ENCODE data around the gene TSG101.

Gene TSG101

DNA sequence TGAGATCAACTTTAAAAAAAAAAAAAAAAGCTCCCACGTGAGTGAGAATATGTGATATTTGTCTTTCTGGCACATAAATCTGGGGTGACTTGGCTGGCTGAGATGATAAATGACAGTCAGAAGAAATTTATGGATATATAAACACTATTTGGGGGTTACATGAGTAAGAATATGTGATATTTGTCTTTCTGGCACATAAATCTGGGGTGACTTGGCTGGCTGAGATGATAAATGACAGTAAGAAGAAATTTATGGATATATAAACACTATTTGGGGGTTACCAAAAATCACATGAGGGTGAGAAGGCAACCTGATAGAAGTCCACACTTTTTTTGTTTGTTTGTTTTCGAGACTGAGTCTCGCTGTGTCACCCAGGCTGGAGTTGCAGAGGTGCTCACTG is 6.6 kb upstream of the TSG101 start:
- Histone ChIP-seq H3K36me3 (ENCODE audit: insufficient read depth, low read length) (peaks cover 11% of the 10 kb centered on the region; the same call in 1 of the 2 replicates), H3K4me1 (ENCODE audit: insufficient read depth, low read length) (no peaks in the 10 kb centered on the region), H3K27ac (ENCODE audit: low read depth, low read length) (no peak overlapping the region), H3K27me3 (ENCODE audit: insufficient read depth, low read length) (no peaks in the 10 kb centered on the region), H3K9me3 (ENCODE audit: insufficient read depth, low read depth, low read length) (no peaks in the 10 kb centered on the region), H3K9ac (ENCODE audit: low read depth, low read length) (no peak overlapping the region), H3K4me3 (ENCODE audit: low read length) (no peak overlapping the region)
- 92% methylated on average over 3 of the region's 3 CpGs for WGBS

DNA sequence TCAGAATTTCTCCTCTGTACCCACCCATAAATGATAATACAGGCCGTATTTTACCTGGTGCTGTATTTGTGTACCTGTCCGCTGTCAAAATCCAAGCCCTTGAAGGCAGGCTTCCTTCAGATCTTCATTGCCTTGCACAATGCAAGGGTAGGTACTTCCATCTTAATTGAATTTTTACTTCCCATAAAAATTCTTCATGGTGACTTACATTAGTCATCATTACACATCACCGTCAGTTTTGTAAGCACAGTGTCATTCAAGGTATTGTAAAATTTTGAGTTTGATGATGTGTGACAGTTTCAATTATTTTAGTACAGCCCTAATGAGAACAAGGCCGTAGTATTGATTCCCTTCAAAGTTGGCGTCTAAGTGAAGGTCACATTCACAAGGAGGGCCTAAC is 770 bp upstream of the TSG101 start:
- 59% methylated on average over 4 of the region's 5 CpGs for WGBS

GRCh38 chr11:18526130-18526520 is 617 bp downstream of the TSG101 start:
- WGBS, result 2% methylated on average over 4 of the region's 8 CpGs
- peak overlapping the region; percentile 92 for H3K9ac ChIP-seq (ENCODE audit: low read depth, low read length)
- no peaks in the 10 kb centered on the region for H3K27me3 ChIP-seq (ENCODE audit: insufficient read depth, low read length)
- peaks cover 5% of the 10 kb centered on the region; the same call in 1 of the 2 replicates for H3K4me1 ChIP-seq (ENCODE audit: insufficient read depth, low read length)
- no peaks in the 10 kb centered on the region for H3K9me3 ChIP-seq (ENCODE audit: insufficient read depth, low read depth, low read length)
- H3K36me3 ChIP-seq (ENCODE audit: insufficient read depth, low read length), result peaks cover 13% of the 10 kb centered on the region; the same call in 1 of the 2 replicates
- peak overlapping the region; percentile 90 for H3K4me3 ChIP-seq (ENCODE audit: low read length)
- peak overlapping the region; percentile 99 for H3K27ac ChIP-seq (ENCODE audit: low read depth, low read length)

More for the DNA sequence above, 770 bp upstream of the TSG101 start:
- no peaks in the 10 kb centered on the region for H3K9me3 ChIP-seq (ENCODE audit: insufficient read depth, low read depth, low read length)
- H3K4me3 ChIP-seq (ENCODE audit: low read length), result peak overlapping the region; percentile 90
- H3K27ac ChIP-seq (ENCODE audit: low read depth, low read length), result no peak overlapping the region
- no peaks in the 10 kb centered on the region for H3K27me3 ChIP-seq (ENCODE audit: insufficient read depth, low read length)
- H3K36me3 ChIP-seq (ENCODE audit: insufficient read depth, low read length), result peaks cover 21% of the 10 kb centered on the region; the same call in 1 of the 2 replicates
- H3K9ac ChIP-seq (ENCODE audit: low read depth, low read length), result peak overlapping the region; percentile 92
- H3K4me1 ChIP-seq (ENCODE audit: insufficient read depth, low read length), result peaks cover 5% of the 10 kb centered on the region; the same call in 1 of the 2 replicates

GRCh38 chr11:18524248-18524647 is 2.5 kb downstream of the TSG101 start:
- Histone ChIP-seq H3K27ac (ENCODE audit: low read depth, low read length) (no peak overlapping the region), H3K9ac (ENCODE audit: low read depth, low read length) (no peak overlapping the region), H3K27me3 (ENCODE audit: insufficient read depth, low read length) (no peaks in the 10 kb centered on the region), H3K9me3 (ENCODE audit: insufficient read depth, low read depth, low read length) (no peaks in the 10 kb centered on the region), H3K36me3 (ENCODE audit: insufficient read depth, low read length) (peaks cover 13% of the 10 kb centered on the region; the same call in 1 of the 2 replicates), H3K4me1 (ENCODE audit: insufficient read depth, low read length) (peaks cover 5% of the 10 kb centered on the region; the same call in 1 of the 2 replicates), H3K4me3 (ENCODE audit: low read length) (no peak overlapping the region)
- WGBS, result 100% methylated on average over 1 of the region's 1 CpG

- Histone ChIP-seq H3K36me3 (ENCODE audit: insufficient read depth, low read length) (peaks cover 19% of the 10 kb centered on the region; the same call in 1 of the 2 replicates), H3K27ac (ENCODE audit: low read depth, low read length) (no peak overlapping the region), H3K9ac (ENCODE audit: low read depth, low read length) (no peak overlapping the region), H3K4me1 (ENCODE audit: insufficient read depth, low read length) (peaks cover 5% of the 10 kb centered on the region; the same call in 1 of the 2 replicates), H3K4me3 (ENCODE audit: low read length) (no peak overlapping the region), H3K27me3 (ENCODE audit: insufficient read depth, low read length) (no peaks in the 10 kb centered on the region), H3K9me3 (ENCODE audit: insufficient read depth, low read depth, low read length) (no peaks in the 10 kb centered on the region)
- WGBS, result 94% methylated on average over 2 of the region's 3 CpGs
Measured at GRCh38 chr11:18523084-18523483, 3.7 kb downstream of the TSG101 start.

DNA sequence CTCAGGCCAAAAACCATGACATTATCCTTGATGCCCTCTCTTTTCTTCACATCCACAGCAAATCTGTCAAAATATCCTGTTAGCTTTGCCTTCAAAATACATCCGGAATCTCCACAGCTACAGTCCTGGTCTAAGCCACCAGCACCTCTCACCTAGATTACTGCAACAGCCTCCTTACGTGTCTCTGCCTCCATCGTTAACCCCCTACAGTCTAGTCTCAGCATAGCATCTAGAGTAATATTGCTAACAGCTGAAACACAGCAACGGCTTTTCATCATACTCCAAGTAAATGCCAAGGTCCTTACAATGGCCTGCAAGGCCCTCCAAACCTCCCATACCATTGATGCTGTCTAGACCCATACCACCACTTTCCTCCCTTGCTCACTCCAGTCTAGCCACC is 4.4 kb downstream of the TSG101 start:
- Histone ChIP-seq H3K27me3 (ENCODE audit: insufficient read depth, low read length) (no peaks in the 10 kb centered on the region), H3K9ac (ENCODE audit: low read depth, low read length) (no peak overlapping the region), H3K4me3 (ENCODE audit: low read length) (no peak overlapping the region), H3K4me1 (ENCODE audit: insufficient read depth, low read length) (peaks cover 5% of the 10 kb centered on the region; the same call in 1 of the 2 replicates), H3K9me3 (ENCODE audit: insufficient read depth, low read depth, low read length) (no peaks in the 10 kb centered on the region), H3K36me3 (ENCODE audit: insufficient read depth, low read length) (peaks cover 26% of the 10 kb centered on the region; the same call in 1 of the 2 replicates), H3K27ac (ENCODE audit: low read depth, low read length) (no peak overlapping the region)
- WGBS, result 81% methylated on average over 4 of the region's 4 CpGs

GRCh38 chr11:18521122-18521521 is 5.6 kb downstream of the TSG101 start:
- peaks cover 31% of the 10 kb centered on the region for H3K36me3 ChIP-seq (ENCODE audit: insufficient read depth, low read length)
- no peaks in the 10 kb centered on the region for H3K27me3 ChIP-seq (ENCODE audit: insufficient read depth, low read length)
- H3K27ac ChIP-seq (ENCODE audit: low read depth, low read length), result no peak overlapping the region
- peaks cover 5% of the 10 kb centered on the region; the same call in 1 of the 2 replicates for H3K4me1 ChIP-seq (ENCODE audit: insufficient read depth, low read length)
- no peaks in the 10 kb centered on the region for H3K9me3 ChIP-seq (ENCODE audit: insufficient read depth, low read depth, low read length)
- no peak overlapping the region for H3K4me3 ChIP-seq (ENCODE audit: low read length)
- WGBS, result 95% methylated on average over 3 of the region's 3 CpGs
- H3K9ac ChIP-seq (ENCODE audit: low read depth, low read length), result no peak overlapping the region

GRCh38 chr11:18502352-18502751 is 24.4 kb downstream of the TSG101 start:
- Histone ChIP-seq H3K27ac (ENCODE audit: low read depth, low read length) (no peak overlapping the region), H3K4me1 (ENCODE audit: insufficient read depth, low read length) (no peaks in the 10 kb centered on the region), H3K27me3 (ENCODE audit: insufficient read depth, low read length) (no peaks in the 10 kb centered on the region), H3K4me3 (ENCODE audit: low read length) (no peak overlapping the region), H3K9me3 (ENCODE audit: insufficient read depth, low read depth, low read length) (no peaks in the 10 kb centered on the region), H3K36me3 (ENCODE audit: insufficient read depth, low read length) (peaks cover 86% of the 10 kb centered on the region), H3K9ac (ENCODE audit: low read depth, low read length) (no peak overlapping the region)

GRCh38 chr11:18501629-18502028 is 25.1 kb downstream of the TSG101 start:
- WGBS, result no CpG with 5 or more reads among the region's 1 CpG
- H3K4me3 ChIP-seq (ENCODE audit: low read length), result no peak overlapping the region

DNA sequence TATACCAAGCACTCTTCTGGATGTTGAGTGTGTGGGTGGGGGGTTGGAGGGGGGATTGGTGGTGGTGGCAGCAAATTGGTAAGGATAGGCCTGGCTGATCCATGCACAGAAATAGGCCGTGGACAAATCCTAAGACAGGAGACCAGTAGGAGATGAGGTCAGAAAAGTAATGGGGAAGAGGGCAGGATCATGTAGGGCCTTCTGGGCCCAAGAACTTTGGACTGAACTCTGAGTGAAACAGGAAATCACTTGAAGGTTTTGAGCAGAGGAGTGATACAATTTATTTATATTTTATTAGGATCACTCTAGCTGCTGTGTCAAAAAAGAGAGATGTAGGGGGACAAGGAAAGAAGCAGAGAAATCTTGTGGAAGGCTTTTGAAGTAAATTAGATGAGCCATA is 28.7 kb downstream of the TSG101 start:
- 85% methylated on average over 1 of the region's 1 CpG for WGBS
- no peaks in the 10 kb centered on the region for H3K4me1 ChIP-seq (ENCODE audit: insufficient read depth, low read length)
- no peak overlapping the region for H3K4me3 ChIP-seq (ENCODE audit: low read length)
- no peak overlapping the region for H3K27ac ChIP-seq (ENCODE audit: low read depth, low read length)
- H3K27me3 ChIP-seq (ENCODE audit: insufficient read depth, low read length), result no peaks in the 10 kb centered on the region
- H3K9ac ChIP-seq (ENCODE audit: low read depth, low read length), result no peak overlapping the region
- peaks cover 78% of the 10 kb centered on the region for H3K36me3 ChIP-seq (ENCODE audit: insufficient read depth, low read length)
- H3K9me3 ChIP-seq (ENCODE audit: insufficient read depth, low read depth, low read length), result no peaks in the 10 kb centered on the region

More at GRCh38 chr11:18501629-18502028, 25.1 kb downstream of the TSG101 start:
- Histone ChIP-seq H3K4me1 (ENCODE audit: insufficient read depth, low read length) (no peaks in the 10 kb centered on the region), H3K9me3 (ENCODE audit: insufficient read depth, low read depth, low read length) (no peaks in the 10 kb centered on the region), H3K27me3 (ENCODE audit: insufficient read depth, low read length) (no peaks in the 10 kb centered on the region), H3K9ac (ENCODE audit: low read depth, low read length) (no peak overlapping the region), H3K27ac (ENCODE audit: low read depth, low read length) (no peak overlapping the region), H3K36me3 (ENCODE audit: insufficient read depth, low read length) (peaks cover 84% of the 10 kb centered on the region)

DNA sequence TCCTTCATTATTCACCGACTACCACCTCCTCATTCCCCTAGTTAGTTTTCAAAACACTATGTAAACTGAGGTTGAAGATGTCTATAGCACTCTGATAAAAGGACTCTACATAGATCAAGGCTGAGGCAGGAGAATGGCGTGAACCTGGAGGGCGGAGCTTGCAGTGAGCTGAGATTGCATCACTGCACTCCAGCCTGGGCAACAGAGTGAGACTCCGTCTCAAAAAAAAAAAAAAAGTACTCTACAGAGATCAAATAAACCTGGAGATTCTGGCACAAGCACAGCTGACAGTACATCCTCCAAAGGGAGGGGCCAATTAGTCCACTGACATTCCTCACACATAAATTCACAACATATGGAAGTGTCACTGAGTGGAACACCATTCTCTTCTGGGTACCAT is 31.0 kb downstream of the TSG101 start:
- Histone ChIP-seq H3K4me3 (ENCODE audit: low read length) (no peak overlapping the region), H3K27me3 (ENCODE audit: insufficient read depth, low read length) (no peaks in the 10 kb centered on the region), H3K9me3 (ENCODE audit: insufficient read depth, low read depth, low read length) (no peaks in the 10 kb centered on the region), H3K4me1 (ENCODE audit: insufficient read depth, low read length) (no peaks in the 10 kb centered on the region), H3K9ac (ENCODE audit: low read depth, low read length) (no peak overlapping the region), H3K27ac (ENCODE audit: low read depth, low read length) (no peak overlapping the region), H3K36me3 (ENCODE audit: insufficient read depth, low read length) (peaks cover 78% of the 10 kb centered on the region)
- 96% methylated on average over 3 of the region's 4 CpGs for WGBS

DNA sequence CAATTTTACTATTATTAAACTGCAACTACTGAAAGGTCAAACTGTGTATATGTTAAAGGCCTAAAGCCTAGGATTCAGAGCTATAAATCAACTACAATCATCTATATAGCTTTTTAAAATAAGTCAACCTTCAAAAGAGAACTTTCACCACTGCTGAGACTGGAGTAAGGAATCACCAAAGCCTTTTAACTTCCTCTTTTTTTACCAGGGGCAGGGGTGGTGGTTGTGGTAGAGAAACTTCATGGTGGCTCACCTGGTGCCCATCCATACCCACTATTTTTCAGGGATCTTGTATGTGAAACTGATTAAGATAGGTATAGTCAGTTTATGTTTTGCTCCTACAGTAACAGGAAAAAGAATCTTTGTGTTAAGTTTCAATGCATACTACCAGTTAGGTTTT is 31.5 kb downstream of the TSG101 start:
- H3K27me3 ChIP-seq (ENCODE audit: insufficient read depth, low read length), result no peaks in the 10 kb centered on the region
- no peak overlapping the region for H3K4me3 ChIP-seq (ENCODE audit: low read length)
- H3K4me1 ChIP-seq (ENCODE audit: insufficient read depth, low read length), result no peaks in the 10 kb centered on the region
- H3K9ac ChIP-seq (ENCODE audit: low read depth, low read length), result no peak overlapping the region
- H3K27ac ChIP-seq (ENCODE audit: low read depth, low read length), result no peak overlapping the region
- H3K9me3 ChIP-seq (ENCODE audit: insufficient read depth, low read depth, low read length), result no peaks in the 10 kb centered on the region
- H3K36me3 ChIP-seq (ENCODE audit: insufficient read depth, low read length), result peaks cover 78% of the 10 kb centered on the region

Data from HUES64 (cell line).